Measurements from ENCODE around the gene CFAP52.

- no peak for TF ChIP-seq CTCF (IDR thresholded peaks at IDR 0.05; ENCODE audit: borderline replicate concordance, extremely low read depth, low read length, poor library complexity, severe bottlenecking)
- no peak for TF ChIP-seq EZH2 (IDR thresholded peaks at IDR 0.05; ENCODE audit: borderline replicate concordance, low read depth, low read length, severe bottlenecking)
Observed at GRCh38 chr17:9557857-9558256, 18.6 kb upstream of the CFAP52 start.
